ENCODE results near the gene SLC17A8.
"Not testable (repeated sequence)": the region's sequence is repeated elsewhere in the genome, so short reads cannot be mapped to it uniquely, and the experiment has no call there.

Gene SLC17A8

DNA sequence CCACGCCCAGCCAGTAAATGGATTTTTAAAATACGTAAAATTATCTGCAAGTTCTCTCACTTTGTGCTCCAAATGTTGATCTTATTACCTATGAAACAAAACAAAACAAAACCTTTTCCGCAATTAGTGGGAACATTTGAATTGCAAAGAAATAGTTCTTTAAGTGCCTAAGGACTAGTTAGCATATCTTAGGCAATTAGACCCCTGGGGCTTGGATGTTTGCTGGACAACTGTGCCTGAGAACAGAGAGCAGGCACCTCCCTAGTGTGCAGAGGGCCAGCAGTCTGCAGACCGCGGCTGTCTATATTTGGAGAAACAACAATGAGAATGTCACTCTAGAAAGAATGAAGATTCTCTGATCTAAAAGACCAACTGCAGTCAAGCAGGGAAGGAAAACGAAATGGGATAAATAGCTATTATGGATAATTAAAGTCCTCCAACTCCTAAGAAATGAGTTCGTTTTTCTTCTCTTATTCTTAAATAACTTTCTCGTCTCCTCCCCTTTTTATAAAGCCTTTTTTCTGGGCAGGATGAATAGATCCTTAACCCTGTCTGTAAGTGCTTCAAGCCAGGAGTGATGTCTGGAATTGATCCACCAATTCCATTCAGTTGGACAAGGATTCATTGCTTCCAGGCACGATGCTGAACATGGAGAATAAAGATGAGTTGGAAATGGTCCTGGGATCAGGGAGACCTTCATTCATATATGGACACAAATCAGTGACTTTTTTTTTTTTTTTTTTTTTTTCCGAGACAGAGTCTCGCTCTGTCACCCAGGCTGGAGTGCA, 16.2 kb downstream of the SLC17A8 start:
- DNase-seq, result no peak

DNA sequence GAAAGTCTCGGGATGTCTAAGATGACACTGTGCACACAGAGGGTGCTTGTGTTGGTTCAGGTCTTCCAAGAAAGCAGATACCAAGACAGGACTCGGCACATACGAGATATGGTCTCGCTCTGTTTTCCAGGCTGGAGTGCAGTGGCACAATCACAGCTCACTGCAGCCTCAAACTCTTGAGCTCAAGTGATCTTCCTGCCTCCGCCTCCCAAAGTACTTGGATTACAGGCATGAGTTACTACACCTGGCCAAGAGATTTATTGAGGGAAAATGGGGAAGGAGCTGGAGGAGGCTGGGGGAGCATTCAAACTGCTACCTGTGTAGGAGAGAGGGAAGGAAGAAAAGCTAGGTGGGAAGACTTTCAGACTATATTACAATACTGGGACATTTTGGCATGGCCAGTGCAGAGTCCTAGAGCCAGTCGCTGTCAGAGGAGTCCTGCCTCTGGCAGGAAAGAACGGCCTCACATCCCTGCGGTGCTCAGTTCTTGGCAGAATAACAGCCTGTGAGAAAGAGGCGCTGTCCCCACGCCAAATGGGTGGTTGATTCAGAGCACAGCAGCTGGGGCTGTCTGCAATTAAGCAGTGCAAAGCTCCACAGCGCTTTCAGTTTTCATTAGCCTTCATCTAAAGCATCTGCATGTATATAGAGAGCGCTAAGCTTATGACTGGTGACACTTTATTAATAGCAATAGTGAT, 18.3 kb downstream of the SLC17A8 start:
- peak; percentile 90 for DNase-seq

- DNase-seq, result no peak
Measured at GRCh38 chr12:100376161-100376560, 19.3 kb downstream of the SLC17A8 start.

DNA sequence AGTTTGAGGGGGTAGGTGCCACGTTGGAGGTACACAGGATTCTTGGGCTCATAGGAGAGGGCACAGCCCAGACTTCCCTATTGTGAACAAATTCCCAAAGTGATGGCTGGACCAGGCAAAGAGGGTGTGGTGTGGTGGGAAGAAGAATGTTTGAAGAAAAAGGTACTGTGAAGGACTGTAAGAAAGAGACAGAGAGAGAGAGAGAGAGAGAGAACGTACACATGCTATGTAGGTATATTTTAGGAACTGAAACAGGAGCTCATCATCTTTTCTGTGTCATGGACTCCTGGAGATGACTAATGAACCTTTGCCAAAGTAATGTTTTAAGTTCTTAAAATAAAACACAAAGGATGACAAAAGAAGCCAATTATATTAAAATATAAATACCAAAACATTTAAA, 24.5 kb downstream of the SLC17A8 start:
- no peak for DNase-seq

GRCh38 chr12:100382338-100382737, 25.5 kb downstream of the SLC17A8 start:
- DNase-seq, result no peak

DNA sequence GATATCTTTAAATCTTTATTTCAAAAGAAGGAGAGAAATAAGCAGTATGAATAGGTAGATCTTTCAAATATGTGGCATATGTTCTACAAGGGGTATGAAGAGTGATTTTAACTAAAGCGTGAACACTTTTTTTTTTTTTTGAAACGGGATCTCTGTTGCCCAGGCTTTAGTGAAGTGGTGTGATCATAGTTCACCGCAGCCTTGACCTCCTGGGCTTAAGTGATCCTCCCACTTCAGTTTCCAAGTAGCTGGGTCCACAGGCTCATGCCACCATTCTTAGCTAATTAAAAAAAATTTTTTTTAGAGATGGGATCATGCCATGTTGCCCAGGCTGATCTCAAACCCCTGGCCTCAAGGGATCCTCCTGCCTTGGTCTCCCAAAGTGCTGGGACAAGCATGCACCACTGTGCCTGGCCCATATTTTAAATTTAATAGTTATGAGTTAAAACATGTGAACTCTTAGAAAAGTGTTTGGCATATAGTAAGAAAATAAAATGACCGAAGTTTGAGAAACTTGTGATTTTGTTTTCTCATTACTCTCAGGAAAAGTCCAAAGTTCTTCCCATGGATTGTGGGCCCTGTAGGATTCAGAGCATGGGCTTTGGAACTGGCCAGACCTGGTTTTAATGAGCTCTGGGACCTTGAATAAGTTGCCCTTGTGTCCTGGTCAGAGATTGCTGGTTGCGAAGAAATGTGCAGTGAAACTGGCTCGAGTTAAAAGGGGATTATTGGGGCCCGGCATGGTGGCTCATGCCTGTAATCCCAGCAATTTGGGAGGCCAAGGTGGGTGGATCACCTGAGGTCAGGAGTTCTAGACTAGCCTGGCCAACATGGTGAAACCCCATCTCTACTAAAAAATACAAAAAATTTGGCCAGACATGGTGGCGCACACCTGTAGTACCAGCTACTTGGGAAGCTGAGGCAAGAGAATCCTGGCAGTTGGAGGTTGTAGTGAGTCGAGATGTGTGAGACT, 27.0 kb downstream of the SLC17A8 start:
- no peak for DNase-seq

DNA sequence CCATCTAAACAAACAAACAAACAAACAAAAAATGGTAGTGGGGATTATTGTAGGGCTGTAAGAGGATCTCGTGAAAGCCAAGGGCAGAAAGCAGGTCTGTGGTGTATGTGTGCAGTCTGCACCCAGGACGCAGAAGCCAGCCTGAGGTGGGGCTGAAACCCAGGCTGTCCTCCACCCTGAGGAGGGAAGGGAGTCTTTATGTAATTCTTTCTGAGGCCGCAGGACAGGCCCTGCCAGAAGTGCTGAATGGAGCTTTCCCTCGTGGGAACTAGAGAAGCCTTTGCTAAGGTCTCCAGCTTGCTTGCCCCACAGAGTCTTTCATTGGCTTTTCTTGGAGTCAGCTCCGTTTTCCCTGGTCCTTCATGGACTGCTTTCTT, 27.7 kb downstream of the SLC17A8 start:
- no peak for DNase-seq

GRCh38 chr12:100388382-100388781, 31.5 kb downstream of the SLC17A8 start:
- DNase-seq, result no peak

DNA sequence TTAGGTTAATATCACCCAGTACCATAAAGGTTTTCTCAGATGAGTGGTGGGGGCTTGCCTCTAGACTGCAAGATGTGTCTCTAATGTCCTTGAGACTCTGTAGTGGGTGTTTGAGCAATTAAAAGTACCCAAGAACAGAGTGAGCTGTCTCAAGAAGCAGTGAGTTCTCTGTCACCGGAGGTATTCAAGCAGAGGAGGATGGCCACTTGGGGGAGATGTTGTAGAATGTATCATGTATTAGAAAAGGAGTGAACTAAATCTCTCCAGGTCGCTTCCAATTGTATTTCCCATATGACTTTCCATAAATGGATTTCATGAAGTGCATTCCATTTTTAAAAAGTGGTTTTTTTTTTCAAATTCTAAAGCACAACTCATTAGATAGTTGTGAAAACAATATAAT, 35.0 kb downstream of the SLC17A8 start:
- no peak for DNase-seq

DNA sequence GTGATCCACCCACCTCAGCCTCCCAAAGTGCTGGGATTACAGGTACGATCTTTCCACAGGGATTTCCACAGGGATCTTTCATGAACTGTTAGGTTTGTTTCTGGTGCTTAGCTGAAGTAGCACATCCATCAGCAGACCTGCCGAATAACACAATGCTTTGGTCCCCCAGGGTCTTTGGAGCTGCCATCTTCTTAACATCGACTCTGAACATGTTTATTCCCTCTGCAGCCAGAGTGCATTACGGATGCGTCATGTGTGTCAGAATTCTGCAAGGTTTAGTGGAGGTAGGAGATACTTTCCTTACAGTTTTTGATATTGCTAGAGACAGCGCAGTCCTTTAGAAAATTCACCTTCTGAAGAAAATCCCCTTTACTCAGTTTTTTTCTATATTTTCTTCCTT, 36.3 kb downstream of the SLC17A8 start:
- no peak for DNase-seq

GRCh38 chr12:100395811-100396210, 38.9 kb downstream of the SLC17A8 start:
- no peak for DNase-seq

DNA sequence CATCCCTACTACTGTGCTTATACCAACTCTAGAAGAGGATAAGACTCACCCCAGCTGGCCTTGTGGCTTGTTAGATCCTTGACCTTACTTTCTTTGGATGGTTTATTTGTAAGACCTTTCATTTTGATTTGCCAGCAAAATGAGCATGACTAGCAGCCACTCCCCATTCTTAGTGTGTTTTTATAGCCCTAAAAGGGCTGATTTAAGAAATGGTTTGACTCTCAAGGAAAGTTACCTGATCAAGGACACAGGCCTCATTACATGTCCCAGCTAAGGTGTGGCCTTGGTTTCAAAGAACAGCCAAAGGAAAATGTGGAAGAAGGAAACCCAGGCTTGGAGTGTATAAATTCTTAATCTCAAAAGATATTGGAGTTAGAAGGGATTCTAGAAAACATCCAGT, 41.4 kb downstream of the SLC17A8 start:
- DNase-seq, result no peak

DNA sequence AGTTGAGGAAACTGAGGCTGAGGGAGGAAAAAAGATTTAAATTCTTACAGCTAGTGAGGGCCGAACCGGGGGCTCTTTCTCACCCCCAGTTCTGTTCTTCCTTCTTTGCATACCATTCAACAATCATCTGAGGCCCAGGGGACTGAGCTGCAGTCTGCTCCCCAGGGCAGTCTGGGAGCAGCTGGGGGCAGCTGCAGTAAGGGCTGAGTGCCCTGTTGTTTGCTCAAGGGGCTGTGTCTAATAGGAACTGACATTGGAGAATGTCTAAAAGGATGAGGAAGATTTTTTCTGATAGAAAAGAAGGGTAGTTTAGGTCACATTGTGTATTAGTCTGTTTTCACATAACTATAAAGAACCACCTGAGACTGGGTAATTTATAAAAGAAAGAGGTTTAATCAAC, 42.2 kb downstream of the SLC17A8 start:
- DNase-seq, result no peak

DNA sequence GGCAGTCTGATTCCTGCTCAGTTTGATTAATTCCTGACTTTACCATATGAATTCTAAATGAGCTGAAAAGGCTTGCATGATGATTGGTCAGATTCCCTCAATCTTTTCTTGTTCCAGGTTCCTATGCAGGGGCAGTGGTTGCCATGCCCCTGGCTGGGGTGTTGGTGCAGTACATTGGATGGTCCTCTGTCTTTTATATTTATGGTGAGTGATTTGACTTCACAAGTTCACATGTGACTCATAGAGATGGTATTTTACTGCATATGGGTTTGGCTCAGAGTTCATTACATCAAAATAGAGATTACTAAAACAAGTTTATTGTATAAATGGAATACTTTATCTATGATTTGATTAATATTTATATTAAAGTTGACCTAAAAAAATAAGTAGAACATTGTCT, 44.8 kb downstream of the SLC17A8 start:
- no peak for DNase-seq

DNA sequence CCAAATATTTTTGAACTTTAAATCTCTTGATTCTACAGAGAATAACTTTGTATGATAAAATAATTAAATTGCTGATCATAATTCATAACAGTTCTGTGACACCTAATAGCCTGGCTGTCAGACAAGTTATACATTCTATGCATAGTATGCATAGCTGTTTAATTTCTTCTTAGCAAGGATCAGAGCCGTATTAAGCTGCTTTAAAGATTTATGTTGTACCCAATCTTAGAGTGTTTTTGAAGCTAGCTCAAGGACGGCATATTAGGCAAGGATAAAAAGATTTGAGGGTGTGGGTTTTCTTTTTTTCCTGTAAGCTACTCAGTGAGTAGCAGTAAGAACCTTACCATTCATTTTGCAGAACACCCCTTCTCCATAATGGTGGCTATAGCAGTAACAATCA, 45.9 kb downstream of the SLC17A8 start:
- DNase-seq, result no peak

- no peak for DNase-seq
Measured at GRCh38 chr12:100403446-100403845, 46.6 kb downstream of the SLC17A8 start.

GRCh38 chr12:100404769-100405407, 48.0 kb downstream of the SLC17A8 start:
- DNase-seq, result peak; percentile 11

GRCh38 chr12:100413001-100413400, 56.1 kb downstream of the SLC17A8 start:
- DNase-seq, result no peak

GRCh38 chr12:100414739-100415138, 57.9 kb downstream of the SLC17A8 start:
- DNase-seq, result no peak

DNA sequence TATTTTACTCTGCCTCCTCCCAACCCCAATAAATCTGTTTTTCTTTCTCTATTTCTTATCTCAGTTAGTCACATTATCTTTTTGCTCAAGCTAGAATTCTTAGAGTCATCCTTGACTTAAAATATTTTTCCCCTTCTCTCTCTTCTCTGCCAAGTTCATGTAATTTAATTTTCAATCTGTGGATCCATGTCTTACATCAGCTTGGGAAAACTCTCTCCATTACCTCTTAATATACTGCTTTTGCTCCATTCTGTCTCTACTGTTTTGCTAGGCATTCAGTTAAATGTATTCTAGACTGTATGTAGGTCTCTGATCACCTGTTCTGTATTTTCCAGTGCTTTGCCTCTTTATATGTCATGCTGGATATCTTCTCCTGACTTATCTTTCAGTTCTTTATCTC, 65.8 kb downstream of the SLC17A8 start:
- DNase-seq, result no peak

GRCh38 chr12:100426145-100426544, 69.3 kb downstream of the SLC17A8 start:
- no peak for DNase-seq

DNA sequence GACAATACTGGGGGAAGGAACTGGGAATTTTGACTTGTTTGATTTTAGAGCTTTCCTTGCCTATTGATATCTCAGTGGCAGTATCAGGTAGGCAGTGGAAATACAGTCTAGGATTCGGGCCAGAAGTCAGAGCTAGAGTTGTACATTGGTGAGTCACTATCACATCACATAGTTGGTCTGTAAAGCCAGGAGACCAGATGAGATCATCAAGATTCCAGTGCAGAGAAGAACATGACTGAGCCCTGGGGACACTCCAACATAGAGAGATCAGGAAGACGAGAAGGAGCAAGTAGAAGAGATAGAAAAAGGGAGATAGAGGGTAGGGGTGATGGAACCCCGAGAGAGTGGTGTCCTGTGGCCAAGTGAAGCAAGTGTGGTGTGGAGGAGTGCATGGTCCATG, 70.2 kb downstream of the SLC17A8 start:
- no peak for DNase-seq

- DNase-seq, result not testable (repeated sequence)
Measured at GRCh38 chr12:100430251-100430650, 73.4 kb downstream of the SLC17A8 start.

Data from NCI-H1694 treated with DMSO at 0.1 percent for 48 hours (cell line).